COLO829 (cell line): Measurements from ENCODE around the gene CRTC2.

Experiments
- DNase-seq: peaks from one replicate; pipeline ENCODE4 v3.0.0; 2012; ENCODE audit warnings: low spot score

Gene CRTC2

GRCh38 chr1:153946622-153947241 is 11.7 kb downstream of the CRTC2 start, which contains the start of gene DENND4B:
DENND4B (minus strand) TSS chr1:153946718; CDS start chr1:153944374, 2,344 bp downstream.
- peak; percentile 94 for DNase-seq

GRCh38 chr1:153945795-153946621 is 12.4 kb downstream of the CRTC2 start:
- no peak for DNase-seq

- no peak for DNase-seq
Measured at GRCh38 chr1:153945131-153945794, 13.1 kb downstream of the CRTC2 start.

GRCh38 chr1:153944827-153945117 is 13.6 kb downstream of the CRTC2 start:
- no peak for DNase-seq

- no peak for DNase-seq
Measured at GRCh38 chr1:153944005-153944826, 14.2 kb downstream of the CRTC2 start.

GRCh38 chr1:153942766-153943549 is 15.5 kb downstream of the CRTC2 start:
- DNase-seq, result no peak

- no peak for DNase-seq
Measured at GRCh38 chr1:153941826-153942725, 16.3 kb downstream of the CRTC2 start.

- DNase-seq, result no peak
Measured at GRCh38 chr1:153940756-153941155, 17.7 kb downstream of the CRTC2 start.

GRCh38 chr1:153939476-153939875 is 18.9 kb downstream of the CRTC2 start:
- no peak for DNase-seq

GRCh38 chr1:153938996-153939395 is 19.4 kb downstream of the CRTC2 start:
- no peak for DNase-seq

- no peak for DNase-seq
Measured at GRCh38 chr1:153937331-153937730, 21.1 kb downstream of the CRTC2 start.

GRCh38 chr1:153936011-153936802 is 22.2 kb downstream of the CRTC2 start:
- DNase-seq, result no peak

GRCh38 chr1:153934746-153935145 is 23.7 kb downstream of the CRTC2 start:
- DNase-seq, result no peak

GRCh38 chr1:153933955-153934354 is 24.5 kb downstream of the CRTC2 start:
- no peak for DNase-seq

GRCh38 chr1:153933430-153933829 is 25.0 kb downstream of the CRTC2 start:
- DNase-seq, result no peak

GRCh38 chr1:153932156-153933131 is 26.0 kb downstream of the CRTC2 start:
- no peak for DNase-seq

GRCh38 chr1:153929981-153930948 is 28.1 kb downstream of the CRTC2 start:
- no peak for DNase-seq
